ENCODE data around the gene LURAP1L. TPM values are rescaled to one million over a fixed set of nuclear protein-coding genes. Genes with fewer than 3 reads are reported as not detected.

The LURAP1L gene
- total RNA-seq, 1 donor from 2014 or later = 1.6 TPM

DNA sequence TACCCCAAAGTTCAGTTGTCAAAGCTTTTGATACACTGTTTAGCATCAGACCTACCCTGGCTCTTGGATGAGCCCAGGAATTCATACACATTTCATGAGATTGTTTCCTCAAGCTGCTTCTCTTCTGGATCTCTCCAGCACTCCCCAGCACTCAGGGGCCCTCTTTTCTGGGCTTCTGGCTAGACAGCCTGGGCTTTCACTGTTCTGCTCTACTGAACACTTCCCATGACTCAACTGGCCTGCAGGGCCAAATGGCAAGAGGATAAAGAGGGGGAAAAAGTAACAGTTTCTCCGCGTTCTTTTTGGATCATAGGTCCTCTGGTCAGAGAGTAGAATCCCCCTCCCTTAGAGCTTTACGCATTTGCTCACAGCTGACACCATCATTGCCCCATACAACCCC, 20.9 kb upstream of the LURAP1L start:
- TF ChIP-seq, protein P1, sequence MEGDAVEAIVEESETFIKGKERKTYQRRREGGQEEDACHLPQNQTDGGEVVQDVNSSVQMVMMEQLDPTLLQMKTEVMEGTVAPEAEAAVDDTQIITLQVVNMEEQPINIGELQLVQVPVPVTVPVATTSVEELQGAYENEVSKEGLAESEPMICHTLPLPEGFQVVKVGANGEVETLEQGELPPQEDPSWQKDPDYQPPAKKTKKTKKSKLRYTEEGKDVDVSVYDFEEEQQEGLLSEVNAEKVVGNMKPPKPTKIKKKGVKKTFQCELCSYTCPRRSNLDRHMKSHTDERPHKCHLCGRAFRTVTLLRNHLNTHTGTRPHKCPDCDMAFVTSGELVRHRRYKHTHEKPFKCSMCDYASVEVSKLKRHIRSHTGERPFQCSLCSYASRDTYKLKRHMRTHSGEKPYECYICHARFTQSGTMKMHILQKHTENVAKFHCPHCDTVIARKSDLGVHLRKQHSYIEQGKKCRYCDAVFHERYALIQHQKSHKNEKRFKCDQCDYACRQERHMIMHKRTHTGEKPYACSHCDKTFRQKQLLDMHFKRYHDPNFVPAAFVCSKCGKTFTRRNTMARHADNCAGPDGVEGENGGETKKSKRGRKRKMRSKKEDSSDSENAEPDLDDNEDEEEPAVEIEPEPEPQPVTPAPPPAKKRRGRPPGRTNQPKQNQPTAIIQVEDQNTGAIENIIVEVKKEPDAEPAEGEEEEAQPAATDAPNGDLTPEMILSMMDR (IDR thresholded peaks at IDR 0.05) = no peak
- Histone ChIP-seq H3K27ac (no peak overlapping the region), H3K36me3 (no peaks in the 10 kb centered on the region), H3K4me1 (no peaks in the 10 kb centered on the region), H3K9me3 (no peaks in the 10 kb centered on the region), H3K4me3 (no peak overlapping the region), H3K27me3 (no peaks in the 10 kb centered on the region)
- intact Hi-C loops (cut with DNase I) = no loop called here
- no peak for DNase-seq (ENCODE audit: low spot score in 2 of 2)

DNA sequence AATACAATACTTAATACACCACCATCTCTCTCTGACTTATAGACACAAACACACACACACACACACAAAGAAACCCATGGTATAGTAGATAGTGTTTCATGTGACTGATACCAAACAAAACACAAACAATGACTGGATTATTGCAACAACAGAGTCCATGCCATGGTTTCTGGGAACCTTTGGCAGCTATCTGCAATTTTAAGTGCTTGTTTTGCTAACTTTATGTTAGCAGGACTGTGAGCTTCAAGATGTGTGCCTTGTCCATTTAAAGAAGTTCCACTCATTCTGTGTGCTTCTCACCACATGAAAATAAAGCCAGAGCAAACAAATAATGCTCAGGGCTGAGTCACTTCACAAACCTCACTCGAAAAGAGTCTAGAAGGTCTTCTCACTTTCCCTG, 15.1 kb upstream of the LURAP1L start:
- Histone ChIP-seq H3K4me1 (peaks cover 0 to 11% of the 10 kb centered on the region in 2 donors), H3K4me3 (no peak overlapping the region), H3K9me3 (no peaks in the 10 kb centered on the region), H3K27me3 (no peaks in the 10 kb centered on the region), H3K36me3 (no peaks in the 10 kb centered on the region), H3K27ac (peak overlapping the region in 1 of 2 donors; percentile 26)
- TF ChIP-seq, protein P1 (IDR thresholded peaks at IDR 0.05) = no peak
- DNase-seq (ENCODE audit: low spot score in 2 of 2) = no peak
- intact Hi-C loops (cut with DNase I) = no loop called here

GRCh38 chr9:12760758-12761157, 14.1 kb upstream of the LURAP1L start:
- Histone ChIP-seq H3K4me3 (no peak overlapping the region), H3K4me1 (peaks cover 0 to 11% of the 10 kb centered on the region in 2 donors), H3K9me3 (no peaks in the 10 kb centered on the region), H3K27me3 (no peaks in the 10 kb centered on the region), H3K27ac (no peak overlapping the region), H3K36me3 (no peaks in the 10 kb centered on the region)
- no peak for DNase-seq (ENCODE audit: low spot score in 2 of 2)
- intact Hi-C loops (cut with DNase I) = no loop called here
- TF ChIP-seq, protein P1 (IDR thresholded peaks at IDR 0.05) = no peak

DNA sequence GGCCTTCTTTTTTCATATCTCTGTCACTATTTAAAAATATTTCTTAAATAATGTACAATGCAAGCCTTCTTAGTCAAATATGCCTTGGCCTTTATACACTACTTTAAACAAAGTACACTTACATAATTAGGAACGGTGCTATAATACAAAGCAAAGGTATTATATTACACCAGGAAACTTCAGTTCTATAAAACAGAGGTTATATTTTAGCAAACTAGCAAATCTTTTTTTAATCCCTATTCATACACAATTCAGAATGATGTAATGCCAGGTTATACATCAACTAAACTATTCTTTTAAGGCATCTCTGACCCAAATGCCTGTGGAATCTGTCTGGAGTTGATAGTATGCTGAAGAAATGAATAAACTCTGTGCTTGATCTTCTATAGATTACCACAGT, 10.7 kb upstream of the LURAP1L start:
- H3K9me3 ChIP-seq = no peaks in the 10 kb centered on the region
- H3K4me3 ChIP-seq = no peak overlapping the region
- DNase-seq (ENCODE audit: low spot score in 2 of 2) = no peak
- no peak overlapping the region for H3K27ac ChIP-seq
- intact Hi-C loops (cut with DNase I) = no loop called here
- peaks cover 0 to 11% of the 10 kb centered on the region in 2 donors for H3K4me1 ChIP-seq
- no peaks in the 10 kb centered on the region for H3K36me3 ChIP-seq
- no peaks in the 10 kb centered on the region for H3K27me3 ChIP-seq
- TF ChIP-seq, protein P1 (IDR thresholded peaks at IDR 0.05) = no peak

- intact Hi-C loops (cut with DNase I) = no loop called here
- no peaks in the 10 kb centered on the region for H3K27me3 ChIP-seq
- TF ChIP-seq, protein P1 (IDR thresholded peaks at IDR 0.05) = no peak
- no peak for DNase-seq (ENCODE audit: low spot score in 2 of 2)
- peaks cover 0 to 5% of the 10 kb centered on the region in 2 donors for H3K4me1 ChIP-seq
- no peaks in the 10 kb centered on the region for H3K9me3 ChIP-seq
- no peak overlapping the region for H3K4me3 ChIP-seq
- H3K36me3 ChIP-seq = no peaks in the 10 kb centered on the region
- no peak overlapping the region for H3K27ac ChIP-seq
These were observed 9.6 kb upstream of the LURAP1L start for GRCh38 chr9:12765088-12765798.
